Activated CD8-positive, alpha-beta T cell treated with anti-CD3 and anti-CD28 coated beads for 36 hours (primary cell): Measurements from ENCODE around the gene DLG3. TPM values are rescaled to one million over a fixed set of nuclear protein-coding genes. Genes with fewer than 3 reads are reported as not detected.
A peak's percentile ranks its signal among the peaks of the same experiment; 100 is the strongest.

Source experiments
- ATAC-seq: fragments of 200-7000 bp; cut with Tn5 transposase; one replicate; pipeline ENCODE4 v1.10.0; 2021; ENCODE audit warnings: mild to moderate bottlenecking, moderate library complexity
- CTCF ChIA-PET: fragments of 350-600 bp; sonication (Branson Sonifier 250); formaldehyde crosslinking; loops from one replicate; lab custom pipeline; 2021; ENCODE audit warnings: antibody characterized with exemption; lab: Charles Lee
- POLR2A ChIA-PET: fragments of 350-600 bp; sonication (Branson Sonifier 250); formaldehyde crosslinking; loops from one replicate; lab custom pipeline; 2021; ENCODE audit warnings: antibody characterized with exemption; lab: Charles Lee
- DNase-seq: peaks from one replicate; pipeline ENCODE4 v3.0.0-alpha.2; 2020
- H3K27ac Mint-ChIP-seq: one replicate; pipeline ENCODE4 v1.8.0; 2021; ENCODE audit warnings: mild to moderate bottlenecking, mixed read lengths
- H3K27me3 Mint-ChIP-seq: one replicate; pipeline ENCODE4 v1.8.0; 2021; ENCODE audit warnings: mixed read lengths
- H3K36me3 Mint-ChIP-seq: one replicate; pipeline ENCODE4 v1.8.0; 2021; ENCODE audit warnings: low read depth, mixed read lengths
- H3K4me1 Mint-ChIP-seq: one replicate; pipeline ENCODE4 v1.8.0; 2021; ENCODE audit warnings: low read depth, mixed read lengths
- H3K4me3 Mint-ChIP-seq: one replicate; pipeline ENCODE4 v1.8.0; 2021; ENCODE audit warnings: mild to moderate bottlenecking, moderate library complexity, mixed read lengths
- H3K9me3 Mint-ChIP-seq: one replicate; pipeline ENCODE4 v1.8.0; 2021; ENCODE audit warnings: mixed read lengths
- CTCF ChIP-seq: fragments of 200-600 bp; IDR thresholded peaks from one replicate; pipeline ENCODE4 v1.8.0; 2022; ENCODE audit warnings: antibody characterized with exemption, mild to moderate bottlenecking
- intact Hi-C: fragments of 100-400 bp; cut with micrococcal nuclease; formaldehyde crosslinking; loops from one replicate; pipeline ENCODE4 v1.10.0; 2022
- total RNA-seq, 2 experiments: library from RNA; stranded (reverse); gene quantifications; one replicate each; pipeline ENCODE4 v1.2.3, GENCODE V29; 2021

The DLG3 gene
- total RNA-seq, 2 experiments from 2014 or later = 24.8 to 27.3 TPM

GRCh38 chrX:70496491-70496890, 51.9 kb downstream of the DLG3 start:
- no peak for DNase-seq
- intact Hi-C loops = no loop called here
- CTCF ChIA-PET = no interaction called here
- H3K4me3 Mint-ChIP-seq = no peak overlapping the region
- H3K36me3 Mint-ChIP-seq = peaks cover 19% of the 10 kb centered on the region
- H3K27me3 Mint-ChIP-seq = no peaks in the 10 kb centered on the region
- POLR2A ChIA-PET = no interaction called here
- peaks cover 3% of the 10 kb centered on the region for H3K4me1 Mint-ChIP-seq
- ATAC-seq = no peak
- TF ChIP-seq CTCF = no peak
- no peak overlapping the region for H3K27ac Mint-ChIP-seq
- no peaks in the 10 kb centered on the region for H3K9me3 Mint-ChIP-seq

- Mint-ChIP-seq H3K9me3 (no peaks in the 10 kb centered on the region), H3K27me3 (no peaks in the 10 kb centered on the region), H3K4me3 (no peak overlapping the region), H3K4me1 (peaks cover 3% of the 10 kb centered on the region), H3K27ac (no peak overlapping the region), H3K36me3 (peaks cover 19% of the 10 kb centered on the region)
- intact Hi-C loops = no loop called here
- ChIA-PET POLR2A (no interaction called here), CTCF (no interaction called here)
- no peak for ATAC-seq
- no peak for TF ChIP-seq CTCF
- no peak for DNase-seq
Observed at GRCh38 chrX:70497026-70497425, 52.4 kb downstream of the DLG3 start.

GRCh38 chrX:70498129-70498528, 53.5 kb downstream of the DLG3 start:
- Mint-ChIP-seq H3K27me3 (no peaks in the 10 kb centered on the region), H3K9me3 (no peaks in the 10 kb centered on the region), H3K27ac (no peak overlapping the region), H3K4me3 (no peak overlapping the region), H3K4me1 (peaks cover 3% of the 10 kb centered on the region), H3K36me3 (peaks cover 15% of the 10 kb centered on the region)
- ChIA-PET CTCF (no interaction called here), POLR2A (no interaction called here)
- no peak for TF ChIP-seq CTCF
- ATAC-seq (no peak), DNase-seq (no peak)
- intact Hi-C loops = no loop called here

GRCh38 chrX:70500826-70501225, 56.2 kb downstream of the DLG3 start:
- Mint-ChIP-seq H3K4me1 (peaks cover 17% of the 10 kb centered on the region), H3K27ac (no peak overlapping the region), H3K9me3 (no peaks in the 10 kb centered on the region), H3K36me3 (peaks cover 12% of the 10 kb centered on the region), H3K27me3 (no peaks in the 10 kb centered on the region), H3K4me3 (no peak overlapping the region)
- TF ChIP-seq CTCF = no peak
- ChIA-PET CTCF (no interaction called here), POLR2A (no interaction called here)
- ATAC-seq (no peak), DNase-seq (no peak)
- intact Hi-C loops = no loop called here

GRCh38 chrX:70504772-70505450, 60.3 kb downstream of the DLG3 start:
- ATAC-seq (peak; percentile 75), DNase-seq (peak; percentile 68)
- Mint-ChIP-seq H3K4me3 (no peak overlapping the region), H3K36me3 (peaks cover 8% of the 10 kb centered on the region), H3K9me3 (no peaks in the 10 kb centered on the region), H3K4me1 (peaks cover 38% of the 10 kb centered on the region), H3K27me3 (no peaks in the 10 kb centered on the region), H3K27ac (peak overlapping the region; percentile 81)
- ChIA-PET CTCF (interaction anchor here (1.0 to 1.3 kb wide), 2 partner anchors 69 to 160 kb away, joined by 3 to 4 read pairs; no protein-coding TSS in a partner anchor), POLR2A (no interaction called here)
- TF ChIP-seq CTCF = no peak
- intact Hi-C loops = no loop called here
